ENCODE measurements around the gene ODAD2.

DNA sequence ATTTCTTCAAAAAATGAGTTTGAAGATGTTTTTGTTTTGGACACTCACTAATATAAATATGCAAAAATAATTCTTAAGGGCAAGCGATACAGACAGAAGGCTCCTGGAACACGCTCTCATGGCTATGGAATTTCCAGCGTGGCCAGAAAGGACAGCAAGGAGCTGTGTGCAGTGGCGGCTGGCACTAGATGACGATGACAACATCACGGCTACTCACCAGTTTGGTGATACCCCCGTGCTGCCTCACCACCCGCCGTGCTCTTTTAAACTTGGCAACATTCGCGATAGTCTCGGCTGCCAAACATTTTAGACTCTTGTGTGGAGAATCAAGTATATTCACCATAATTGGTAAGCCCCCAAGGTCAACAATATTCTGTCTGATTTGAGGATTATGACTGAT lies 54.9 kb downstream of the ODAD2 start:
- TF ChIP-seq, protein P1, sequence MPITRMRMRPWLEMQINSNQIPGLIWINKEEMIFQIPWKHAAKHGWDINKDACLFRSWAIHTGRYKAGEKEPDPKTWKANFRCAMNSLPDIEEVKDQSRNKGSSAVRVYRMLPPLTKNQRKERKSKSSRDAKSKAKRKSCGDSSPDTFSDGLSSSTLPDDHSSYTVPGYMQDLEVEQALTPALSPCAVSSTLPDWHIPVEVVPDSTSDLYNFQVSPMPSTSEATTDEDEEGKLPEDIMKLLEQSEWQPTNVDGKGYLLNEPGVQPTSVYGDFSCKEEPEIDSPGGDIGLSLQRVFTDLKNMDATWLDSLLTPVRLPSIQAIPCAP (CRISPR knock-in tag; IDR thresholded peaks at IDR 0.05) = no peak
- TF ChIP-seq, protein P2, sequence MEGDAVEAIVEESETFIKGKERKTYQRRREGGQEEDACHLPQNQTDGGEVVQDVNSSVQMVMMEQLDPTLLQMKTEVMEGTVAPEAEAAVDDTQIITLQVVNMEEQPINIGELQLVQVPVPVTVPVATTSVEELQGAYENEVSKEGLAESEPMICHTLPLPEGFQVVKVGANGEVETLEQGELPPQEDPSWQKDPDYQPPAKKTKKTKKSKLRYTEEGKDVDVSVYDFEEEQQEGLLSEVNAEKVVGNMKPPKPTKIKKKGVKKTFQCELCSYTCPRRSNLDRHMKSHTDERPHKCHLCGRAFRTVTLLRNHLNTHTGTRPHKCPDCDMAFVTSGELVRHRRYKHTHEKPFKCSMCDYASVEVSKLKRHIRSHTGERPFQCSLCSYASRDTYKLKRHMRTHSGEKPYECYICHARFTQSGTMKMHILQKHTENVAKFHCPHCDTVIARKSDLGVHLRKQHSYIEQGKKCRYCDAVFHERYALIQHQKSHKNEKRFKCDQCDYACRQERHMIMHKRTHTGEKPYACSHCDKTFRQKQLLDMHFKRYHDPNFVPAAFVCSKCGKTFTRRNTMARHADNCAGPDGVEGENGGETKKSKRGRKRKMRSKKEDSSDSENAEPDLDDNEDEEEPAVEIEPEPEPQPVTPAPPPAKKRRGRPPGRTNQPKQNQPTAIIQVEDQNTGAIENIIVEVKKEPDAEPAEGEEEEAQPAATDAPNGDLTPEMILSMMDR (IDR thresholded peaks at IDR 0.05) = no peak
- TF ChIP-seq, protein P3, sequence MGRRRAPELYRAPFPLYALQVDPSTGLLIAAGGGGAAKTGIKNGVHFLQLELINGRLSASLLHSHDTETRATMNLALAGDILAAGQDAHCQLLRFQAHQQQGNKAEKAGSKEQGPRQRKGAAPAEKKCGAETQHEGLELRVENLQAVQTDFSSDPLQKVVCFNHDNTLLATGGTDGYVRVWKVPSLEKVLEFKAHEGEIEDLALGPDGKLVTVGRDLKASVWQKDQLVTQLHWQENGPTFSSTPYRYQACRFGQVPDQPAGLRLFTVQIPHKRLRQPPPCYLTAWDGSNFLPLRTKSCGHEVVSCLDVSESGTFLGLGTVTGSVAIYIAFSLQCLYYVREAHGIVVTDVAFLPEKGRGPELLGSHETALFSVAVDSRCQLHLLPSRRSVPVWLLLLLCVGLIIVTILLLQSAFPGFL (CRISPR knock-in tag; IDR thresholded peaks at IDR 0.05; ENCODE audit: borderline replicate concordance) = no peak
- TF ChIP-seq, protein P4, sequence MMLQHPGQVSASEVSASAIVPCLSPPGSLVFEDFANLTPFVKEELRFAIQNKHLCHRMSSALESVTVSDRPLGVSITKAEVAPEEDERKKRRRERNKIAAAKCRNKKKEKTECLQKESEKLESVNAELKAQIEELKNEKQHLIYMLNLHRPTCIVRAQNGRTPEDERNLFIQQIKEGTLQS (CRISPR knock-in tag; conservative IDR thresholded peaks at IDR 0.05) = no peak
- TF ChIP-seq TEAD4 (CRISPR knock-in tag; IDR thresholded peaks at IDR 0.05) = no peak
- TF ChIP-seq, protein P5, sequence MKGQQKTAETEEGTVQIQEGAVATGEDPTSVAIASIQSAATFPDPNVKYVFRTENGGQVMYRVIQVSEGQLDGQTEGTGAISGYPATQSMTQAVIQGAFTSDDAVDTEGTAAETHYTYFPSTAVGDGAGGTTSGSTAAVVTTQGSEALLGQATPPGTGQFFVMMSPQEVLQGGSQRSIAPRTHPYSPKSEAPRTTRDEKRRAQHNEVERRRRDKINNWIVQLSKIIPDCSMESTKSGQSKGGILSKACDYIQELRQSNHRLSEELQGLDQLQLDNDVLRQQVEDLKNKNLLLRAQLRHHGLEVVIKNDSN (CRISPR knock-in tag; IDR thresholded peaks at IDR 0.05) = no peak
- TF ChIP-seq, protein P6, sequence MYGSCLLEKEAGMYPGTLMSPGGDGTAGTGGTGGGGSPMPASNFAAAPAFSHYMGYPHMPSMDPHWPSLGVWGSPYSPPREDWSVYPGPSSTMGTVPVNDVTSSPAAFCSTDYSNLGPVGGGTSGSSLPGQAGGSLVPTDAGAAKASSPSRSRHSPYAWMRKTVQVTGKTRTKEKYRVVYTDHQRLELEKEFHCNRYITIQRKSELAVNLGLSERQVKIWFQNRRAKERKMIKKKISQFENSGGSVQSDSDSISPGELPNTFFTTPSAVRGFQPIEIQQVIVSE (CRISPR knock-in tag; IDR thresholded peaks at IDR 0.05; ENCODE audit: borderline replicate concordance) = no peak
- TF ChIP-seq, protein P7, sequence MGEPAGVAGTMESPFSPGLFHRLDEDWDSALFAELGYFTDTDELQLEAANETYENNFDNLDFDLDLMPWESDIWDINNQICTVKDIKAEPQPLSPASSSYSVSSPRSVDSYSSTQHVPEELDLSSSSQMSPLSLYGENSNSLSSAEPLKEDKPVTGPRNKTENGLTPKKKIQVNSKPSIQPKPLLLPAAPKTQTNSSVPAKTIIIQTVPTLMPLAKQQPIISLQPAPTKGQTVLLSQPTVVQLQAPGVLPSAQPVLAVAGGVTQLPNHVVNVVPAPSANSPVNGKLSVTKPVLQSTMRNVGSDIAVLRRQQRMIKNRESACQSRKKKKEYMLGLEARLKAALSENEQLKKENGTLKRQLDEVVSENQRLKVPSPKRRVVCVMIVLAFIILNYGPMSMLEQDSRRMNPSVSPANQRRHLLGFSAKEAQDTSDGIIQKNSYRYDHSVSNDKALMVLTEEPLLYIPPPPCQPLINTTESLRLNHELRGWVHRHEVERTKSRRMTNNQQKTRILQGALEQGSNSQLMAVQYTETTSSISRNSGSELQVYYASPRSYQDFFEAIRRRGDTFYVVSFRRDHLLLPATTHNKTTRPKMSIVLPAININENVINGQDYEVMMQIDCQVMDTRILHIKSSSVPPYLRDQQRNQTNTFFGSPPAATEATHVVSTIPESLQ (CRISPR knock-in tag; IDR thresholded peaks at IDR 0.05) = no peak
- no peak for TF ChIP-seq CREB1 (CRISPR knock-in tag; IDR thresholded peaks at IDR 0.05)
- TF ChIP-seq, protein P8, sequence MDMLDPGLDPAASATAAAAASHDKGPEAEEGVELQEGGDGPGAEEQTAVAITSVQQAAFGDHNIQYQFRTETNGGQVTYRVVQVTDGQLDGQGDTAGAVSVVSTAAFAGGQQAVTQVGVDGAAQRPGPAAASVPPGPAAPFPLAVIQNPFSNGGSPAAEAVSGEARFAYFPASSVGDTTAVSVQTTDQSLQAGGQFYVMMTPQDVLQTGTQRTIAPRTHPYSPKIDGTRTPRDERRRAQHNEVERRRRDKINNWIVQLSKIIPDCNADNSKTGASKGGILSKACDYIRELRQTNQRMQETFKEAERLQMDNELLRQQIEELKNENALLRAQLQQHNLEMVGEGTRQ (CRISPR knock-in tag; IDR thresholded peaks at IDR 0.05) = no peak
- TF ChIP-seq, protein P9, sequence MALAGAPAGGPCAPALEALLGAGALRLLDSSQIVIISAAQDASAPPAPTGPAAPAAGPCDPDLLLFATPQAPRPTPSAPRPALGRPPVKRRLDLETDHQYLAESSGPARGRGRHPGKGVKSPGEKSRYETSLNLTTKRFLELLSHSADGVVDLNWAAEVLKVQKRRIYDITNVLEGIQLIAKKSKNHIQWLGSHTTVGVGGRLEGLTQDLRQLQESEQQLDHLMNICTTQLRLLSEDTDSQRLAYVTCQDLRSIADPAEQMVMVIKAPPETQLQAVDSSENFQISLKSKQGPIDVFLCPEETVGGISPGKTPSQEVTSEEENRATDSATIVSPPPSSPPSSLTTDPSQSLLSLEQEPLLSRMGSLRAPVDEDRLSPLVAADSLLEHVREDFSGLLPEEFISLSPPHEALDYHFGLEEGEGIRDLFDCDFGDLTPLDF (CRISPR knock-in tag; IDR thresholded peaks at IDR 0.05) = no peak
- TF ChIP-seq SP1 (CRISPR knock-in tag; conservative IDR thresholded peaks at IDR 0.05) = no peak
- TF ChIP-seq, protein P10, sequence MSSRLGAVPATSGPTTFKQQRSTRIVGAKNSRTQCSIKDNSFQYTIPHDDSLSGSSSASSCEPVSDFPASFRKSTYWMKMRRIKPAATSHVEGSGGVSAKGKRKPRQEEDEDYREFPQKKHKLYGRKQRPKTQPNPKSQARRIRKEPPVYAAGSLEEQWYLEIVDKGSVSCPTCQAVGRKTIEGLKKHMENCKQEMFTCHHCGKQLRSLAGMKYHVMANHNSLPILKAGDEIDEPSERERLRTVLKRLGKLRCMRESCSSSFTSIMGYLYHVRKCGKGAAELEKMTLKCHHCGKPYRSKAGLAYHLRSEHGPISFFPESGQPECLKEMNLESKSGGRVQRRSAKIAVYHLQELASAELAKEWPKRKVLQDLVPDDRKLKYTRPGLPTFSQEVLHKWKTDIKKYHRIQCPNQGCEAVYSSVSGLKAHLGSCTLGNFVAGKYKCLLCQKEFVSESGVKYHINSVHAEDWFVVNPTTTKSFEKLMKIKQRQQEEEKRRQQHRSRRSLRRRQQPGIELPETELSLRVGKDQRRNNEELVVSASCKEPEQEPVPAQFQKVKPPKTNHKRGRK (CRISPR knock-in tag; IDR thresholded peaks at IDR 0.05; ENCODE audit: borderline replicate concordance) = no peak
- no peak for TF ChIP-seq NR1H2 (CRISPR knock-in tag; IDR thresholded peaks at IDR 0.05)

Measured in WTC11 (cell line).